Superior temporal gyrus (tissue), 1 donor: Measurements from ENCODE around the gene AGAP1.
A peak's percentile ranks its signal among the peaks of the same experiment; 100 is the strongest.
"Not testable (repeated sequence)": the region's sequence is repeated elsewhere in the genome, so short reads cannot be mapped to it uniquely, and the experiment has no call there.

Experiments used
- DNase-seq: peaks from one replicate; pipeline ENCODE4 v3.0.0-alpha.2; 2016; ENCODE audit errors: extremely low spot score

Gene AGAP1

GRCh38 chr2:235734688-235735231, 240.9 kb downstream of the AGAP1 start:
- DNase-seq, result no peak

DNA sequence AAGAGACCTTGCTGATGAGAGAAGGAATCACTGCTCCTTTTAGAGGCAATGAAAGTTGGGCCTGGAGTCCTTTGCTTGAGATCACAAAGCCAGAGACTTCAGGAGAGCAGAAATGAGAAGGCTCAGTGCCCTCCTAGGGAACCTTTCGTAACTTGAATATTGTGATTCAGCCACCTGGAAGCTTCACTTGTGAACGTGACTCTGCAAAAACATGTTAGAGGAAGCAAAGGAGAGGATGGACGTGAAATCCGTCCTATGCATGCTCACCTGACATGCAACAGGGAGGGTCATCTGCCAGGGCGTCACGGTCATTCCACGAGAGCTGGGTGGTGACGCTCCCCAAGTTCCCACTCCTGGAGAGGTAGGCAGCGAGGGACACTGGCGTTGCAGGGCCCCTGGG, 243.6 kb downstream of the AGAP1 start:
- no peak for DNase-seq

DNA sequence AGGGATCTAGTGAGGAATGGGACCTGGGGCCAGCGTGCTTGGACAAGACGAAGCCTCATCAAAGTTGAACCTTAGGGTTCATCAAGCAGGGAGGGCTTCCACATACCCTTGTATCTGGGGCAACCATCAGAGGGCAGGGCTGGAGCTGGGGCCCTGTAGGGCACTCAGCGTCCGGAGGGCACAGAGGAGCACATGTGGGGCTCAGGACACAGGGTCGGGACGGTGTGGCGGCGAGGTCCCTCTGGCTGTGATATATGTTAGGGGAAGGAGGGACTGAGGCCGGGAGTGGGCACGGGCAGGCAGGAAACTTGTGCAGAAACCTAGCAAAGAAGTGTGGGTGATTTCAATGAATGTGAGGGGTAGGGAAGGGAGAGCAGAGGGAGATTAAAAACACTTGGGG, 244.0 kb downstream of the AGAP1 start:
- no peak for DNase-seq

GRCh38 chr2:235739704-235740415, 246.0 kb downstream of the AGAP1 start:
- DNase-seq, result no peak

DNA sequence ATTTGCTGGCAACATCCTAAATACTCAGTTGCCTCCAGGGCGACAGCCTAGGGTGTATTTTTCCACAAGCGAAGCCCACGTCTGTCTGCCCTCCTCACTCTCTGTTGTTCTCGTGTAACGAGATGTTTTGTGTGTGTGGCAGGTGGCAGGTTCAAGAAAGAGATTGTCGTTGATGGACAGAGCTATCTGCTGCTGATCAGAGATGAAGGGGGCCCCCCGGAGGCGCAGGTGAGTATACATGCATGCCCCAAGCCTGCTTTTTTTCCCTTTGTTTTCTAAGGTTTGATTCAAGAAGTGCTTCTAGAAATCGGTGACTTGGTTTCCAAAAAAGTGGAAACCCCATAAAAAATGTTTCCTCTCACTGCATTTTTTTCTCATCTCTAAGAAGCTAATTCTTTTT, 247.0 kb downstream of the AGAP1 start:
- no peak for DNase-seq

- no peak for DNase-seq
Measured at GRCh38 chr2:235744161-235744560, 250.3 kb downstream of the AGAP1 start.

- DNase-seq, result no peak
Measured at GRCh38 chr2:235745597-235745996, 251.8 kb downstream of the AGAP1 start.

- DNase-seq, result peak; percentile 96
Measured at GRCh38 chr2:235746257-235746934, 252.6 kb downstream of the AGAP1 start.

DNA sequence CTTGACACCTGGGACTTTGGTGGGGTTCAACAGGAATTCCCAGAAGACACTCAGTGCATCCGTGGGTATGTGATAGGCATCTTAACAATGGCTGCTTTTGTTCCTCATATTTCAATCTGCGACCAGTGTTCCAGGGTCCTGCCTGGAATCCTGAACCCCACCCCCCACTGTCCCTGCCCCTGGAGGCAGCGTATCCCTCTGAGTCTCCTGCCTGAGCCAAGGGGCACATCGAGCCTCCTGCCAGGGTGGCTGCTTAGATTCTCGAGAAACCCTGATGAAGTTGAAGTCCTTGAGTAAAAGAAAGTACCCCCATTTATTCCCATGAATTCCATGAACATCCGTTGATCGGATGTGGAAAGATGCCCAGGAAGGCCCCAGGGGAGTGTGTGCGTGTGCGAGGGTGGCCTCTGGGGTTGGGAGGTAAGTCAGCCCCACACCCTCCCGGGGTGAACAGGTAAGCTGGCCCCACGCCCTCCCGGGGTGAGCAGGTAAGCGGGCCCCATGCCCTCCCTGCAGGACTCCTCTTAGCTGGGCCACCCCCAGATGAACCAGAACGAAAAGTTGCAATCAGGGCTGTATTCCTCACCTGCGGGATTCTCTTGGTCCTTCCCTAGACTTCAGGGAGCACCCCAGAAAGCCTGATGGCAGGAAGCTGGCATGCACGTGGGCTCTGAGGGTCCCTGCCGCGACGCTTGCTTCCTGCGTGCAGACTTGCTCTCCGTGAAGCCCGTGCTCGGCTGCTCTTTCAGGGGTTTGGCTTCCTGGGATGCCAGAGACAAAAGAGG, 253.3 kb downstream of the AGAP1 start:
- DNase-seq, result no peak

DNA sequence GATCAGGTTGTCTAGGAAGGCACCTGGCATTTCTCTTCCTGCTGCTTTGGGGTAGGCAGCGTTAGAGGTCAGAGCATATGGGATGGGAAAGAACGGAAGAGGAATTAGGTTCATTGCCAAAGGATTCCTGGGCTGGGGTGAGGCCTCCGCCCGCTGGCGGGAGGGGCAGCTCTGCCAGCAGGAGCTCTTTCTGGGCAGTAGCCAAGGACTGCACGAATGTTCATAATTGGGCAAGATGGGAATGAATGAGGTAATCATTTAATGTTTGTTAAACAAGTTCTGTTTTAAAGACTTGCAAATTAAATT, 253.9 kb downstream of the AGAP1 start:
- DNase-seq, result no peak

DNA sequence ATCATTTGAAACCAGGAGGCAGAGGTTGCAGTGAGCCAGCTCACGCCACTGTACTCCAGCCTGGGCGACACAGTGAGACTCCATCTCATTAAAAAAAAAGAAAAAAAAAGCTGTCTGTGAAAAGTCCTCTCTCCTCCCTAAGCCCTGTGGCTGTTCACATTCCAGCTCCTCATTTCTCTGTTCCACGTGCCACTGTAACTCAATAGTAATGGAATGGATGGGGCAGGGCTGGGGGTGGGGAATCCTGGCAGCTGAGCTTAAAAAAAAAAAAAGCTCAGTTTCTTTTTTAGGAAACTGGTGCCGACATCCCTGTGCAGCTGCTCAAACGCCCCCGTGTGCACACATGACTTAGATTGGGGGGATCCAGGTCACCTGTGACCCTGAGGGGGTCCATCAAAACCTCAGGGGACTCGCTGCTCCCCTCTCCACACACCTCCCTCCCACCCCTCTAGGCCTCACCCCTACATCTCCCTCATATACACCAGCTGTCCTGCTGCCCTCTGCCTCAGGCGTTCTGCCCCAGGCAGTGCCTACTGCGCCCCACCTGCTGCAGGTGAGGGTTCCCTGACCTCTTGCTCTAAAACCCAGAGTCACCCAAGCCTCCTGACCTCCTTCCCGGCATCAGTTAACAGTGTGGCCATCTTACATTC, 255.4 kb downstream of the AGAP1 start:
- DNase-seq, result no peak

- DNase-seq, result no peak
Measured at GRCh38 chr2:235749771-235750160, 255.9 kb downstream of the AGAP1 start.

DNA sequence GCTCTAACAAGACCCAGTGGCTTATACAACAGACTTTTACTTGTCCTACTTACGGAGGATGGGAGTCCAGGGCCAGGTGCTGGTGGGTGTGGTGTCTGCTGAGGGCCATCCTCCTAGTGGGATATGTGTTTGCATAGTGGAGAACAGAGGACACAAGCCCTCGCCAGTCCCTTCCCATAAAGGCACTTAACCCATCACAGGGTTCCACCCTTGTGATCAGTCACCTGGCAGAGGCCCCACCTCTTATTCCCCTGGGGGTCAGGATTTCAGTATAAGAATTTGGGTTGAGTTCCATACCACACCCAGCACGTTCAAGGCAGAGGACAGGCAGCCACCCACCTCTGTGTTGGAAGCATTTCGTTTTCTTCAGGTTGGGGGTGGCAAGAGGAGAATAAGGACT, 259.0 kb downstream of the AGAP1 start:
- no peak for DNase-seq

GRCh38 chr2:235754357-235755207, 260.7 kb downstream of the AGAP1 start:
- no peak for DNase-seq

GRCh38 chr2:235756491-235756890, 262.6 kb downstream of the AGAP1 start:
- DNase-seq, result no peak

GRCh38 chr2:235757212-235757611, 263.4 kb downstream of the AGAP1 start:
- DNase-seq, result no peak

- no peak for DNase-seq
Measured at GRCh38 chr2:235757640-235758039, 263.8 kb downstream of the AGAP1 start.

DNA sequence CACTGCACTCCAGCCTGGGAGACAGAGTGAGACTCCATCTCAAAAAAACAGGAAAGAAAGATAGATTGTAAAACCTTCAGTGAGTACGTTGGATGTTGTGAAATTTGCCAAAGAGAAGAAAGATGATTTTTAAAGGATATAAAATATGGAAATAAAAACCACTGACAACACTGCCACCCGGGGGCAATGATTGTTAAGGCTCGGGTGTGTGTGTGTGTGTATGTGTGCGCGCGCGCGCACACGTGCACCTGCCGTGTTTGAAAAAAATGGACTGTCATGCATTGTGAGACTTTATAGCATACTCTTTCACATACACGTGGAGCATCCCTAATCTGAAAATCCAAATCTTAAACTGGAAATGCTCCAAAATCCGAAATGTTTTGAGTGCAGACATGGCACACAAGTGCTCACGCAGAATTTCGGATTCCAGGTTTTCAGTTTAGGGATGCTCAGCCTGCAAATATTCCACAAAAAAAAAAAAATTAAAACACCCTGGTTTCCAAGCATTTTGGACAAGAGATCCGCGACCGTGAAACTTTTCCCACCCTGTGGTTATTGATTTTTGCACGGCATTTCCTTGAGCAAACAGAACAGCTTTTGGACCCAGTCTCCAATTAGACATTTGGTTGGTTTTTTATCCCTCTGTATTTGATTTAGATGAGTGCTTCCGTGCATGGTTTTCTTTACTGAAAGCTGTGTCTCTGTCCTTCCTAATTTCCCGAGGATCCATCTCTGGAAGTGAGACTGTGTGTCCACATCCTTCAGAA, 269.2 kb downstream of the AGAP1 start:
- DNase-seq, result no peak

DNA sequence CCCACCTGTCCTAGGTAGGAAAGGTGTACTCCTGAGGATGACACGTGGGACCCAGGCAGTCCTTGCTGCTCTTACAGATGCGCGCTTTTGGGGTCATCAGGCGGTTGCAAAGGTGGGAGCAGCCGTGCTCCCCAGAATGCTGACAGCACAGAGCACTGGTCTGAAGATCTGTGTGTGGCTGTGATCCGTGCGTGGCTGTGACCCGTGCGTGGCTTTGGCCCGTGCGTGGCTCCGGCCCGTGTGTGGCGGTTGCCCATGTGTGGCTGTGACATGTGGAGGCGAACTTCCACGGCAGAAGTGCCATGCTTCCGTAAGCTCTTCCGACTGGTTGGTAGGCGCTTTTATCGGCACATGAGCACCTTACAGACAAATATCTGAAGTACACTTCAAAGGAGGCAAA, 270.0 kb downstream of the AGAP1 start:
- no peak for DNase-seq

- DNase-seq, result not testable (repeated sequence)
Measured at GRCh38 chr2:235764478-235764877, 270.6 kb downstream of the AGAP1 start.
